ENCODE measurements around the gene TGFBRAP1. TPM values are rescaled to one million over a fixed set of nuclear protein-coding genes. Genes with fewer than 3 reads are reported as not detected.

Gene TGFBRAP1
- total and polyA plus RNA-seq, 9 of the 15 experiments (the other 6 are each of a cell fraction or from before 2014, with no cell fraction given): 3.7 to 18.0 (median 11.0) TPM

DNA sequence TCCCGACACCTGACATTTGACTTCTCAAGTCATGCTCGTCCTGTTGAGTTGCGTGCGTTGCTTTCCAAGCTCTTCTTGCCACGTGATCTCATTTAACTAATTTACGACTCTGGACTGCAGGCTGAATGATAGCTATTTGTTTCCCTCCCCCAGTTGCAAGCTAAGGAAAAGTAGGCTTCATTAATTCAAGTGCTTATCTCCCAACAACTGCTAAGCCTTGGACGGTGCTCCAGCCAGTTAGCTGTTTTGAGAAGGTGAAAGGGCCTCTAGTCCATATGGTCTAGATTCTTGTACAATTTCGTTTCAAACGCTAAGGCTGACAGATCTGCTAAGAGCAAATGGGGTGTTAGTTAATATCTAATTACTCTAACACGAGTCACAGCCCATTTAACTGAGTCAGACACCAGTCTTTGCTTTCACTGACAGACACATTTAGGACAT lies 66.9 kb downstream of the TGFBRAP1 start (continued):
- TF ChIP-seq, protein P1, sequence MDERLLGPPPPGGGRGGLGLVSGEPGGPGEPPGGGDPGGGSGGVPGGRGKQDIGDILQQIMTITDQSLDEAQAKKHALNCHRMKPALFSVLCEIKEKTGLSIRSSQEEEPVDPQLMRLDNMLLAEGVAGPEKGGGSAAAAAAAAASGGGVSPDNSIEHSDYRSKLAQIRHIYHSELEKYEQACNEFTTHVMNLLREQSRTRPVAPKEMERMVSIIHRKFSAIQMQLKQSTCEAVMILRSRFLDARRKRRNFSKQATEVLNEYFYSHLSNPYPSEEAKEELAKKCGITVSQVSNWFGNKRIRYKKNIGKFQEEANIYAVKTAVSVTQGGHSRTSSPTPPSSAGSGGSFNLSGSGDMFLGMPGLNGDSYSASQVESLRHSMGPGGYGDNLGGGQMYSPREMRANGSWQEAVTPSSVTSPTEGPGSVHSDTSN (CRISPR knock-in tag; IDR thresholded peaks at IDR 0.05; ENCODE audit: low read depth): no peak
- TF ChIP-seq, protein P1 (tag; conservative IDR thresholded peaks at IDR 0.05; ENCODE audit: low read depth): peak; percentile 73
- peak; percentile 45; the same call in 1 of the 2 replicates for TF ChIP-seq TAL1 (IDR thresholded peaks at IDR 0.05)
- TF ChIP-seq ZNF76 (CRISPR knock-in tag; IDR thresholded peaks at IDR 0.05; ENCODE audit: borderline replicate concordance): no peak
- TF ChIP-seq L3MBTL2 (IDR thresholded peaks at IDR 0.05): peak; percentile 40; the same call in 1 of the 2 replicates
- peak; percentile 53; the same call in 1 of the 2 replicates for TF ChIP-seq DPF2 (IDR thresholded peaks at IDR 0.05)
- TF ChIP-seq, protein P2, sequence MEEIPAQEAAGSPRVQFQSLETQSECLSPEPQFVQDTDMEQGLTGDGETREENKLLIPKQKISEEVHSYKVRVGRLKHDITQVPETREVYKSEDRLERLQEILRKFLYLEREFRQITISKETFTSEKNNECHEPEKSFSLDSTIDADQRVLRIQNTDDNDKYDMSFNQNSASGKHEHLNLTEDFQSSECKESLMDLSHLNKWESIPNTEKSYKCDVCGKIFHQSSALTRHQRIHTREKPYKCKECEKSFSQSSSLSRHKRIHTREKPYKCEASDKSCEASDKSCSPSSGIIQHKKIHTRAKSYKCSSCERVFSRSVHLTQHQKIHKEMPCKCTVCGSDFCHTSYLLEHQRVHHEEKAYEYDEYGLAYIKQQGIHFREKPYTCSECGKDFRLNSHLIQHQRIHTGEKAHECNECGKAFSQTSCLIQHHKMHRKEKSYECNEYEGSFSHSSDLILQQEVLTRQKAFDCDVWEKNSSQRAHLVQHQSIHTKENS (CRISPR knock-in tag; IDR thresholded peaks at IDR 0.05): no peak
- TF ChIP-seq USF1 (CRISPR knock-in tag; IDR thresholded peaks at IDR 0.05): peak; percentile 76
- TF ChIP-seq HMBOX1 (IDR thresholded peaks at IDR 0.05): peak; percentile 78
- TF ChIP-seq NR2C2 (CRISPR knock-in tag; IDR thresholded peaks at IDR 0.05): no peak
- TF ChIP-seq NR2C2 (tag; IDR thresholded peaks at IDR 0.05): no peak
- TF ChIP-seq CBFA2T2 (conservative IDR thresholded peaks at IDR 0.05): peak; percentile 54
- peak; percentile 11 for TF ChIP-seq DACH1 (IDR thresholded peaks at IDR 0.05; ENCODE audit: partially characterized antibody)
